HCT116 (cell line): ENCODE measurements around the gene ECEL1. TPM values are rescaled to one million over a fixed set of nuclear protein-coding genes. Genes with fewer than 3 reads are reported as not detected.
"Not testable (repeated sequence)": the region's sequence is repeated elsewhere in the genome, so short reads cannot be mapped to it uniquely, and the experiment has no call there.

ENCODE experiments used
- ATAC-seq: fragments of 200-7000 bp; cut with Tn5 transposase; 2 replicates; pipeline ENCODE4 v1.9.1; 2020; ENCODE audit warnings: mild to moderate bottlenecking, moderate library complexity
- BruUV-seq: library from RNA; stranded (reverse); fragments of 400-500 nt; replicated peaks from 2 replicates; lab custom pipeline; 2021; lab: Mats Ljungman, UMichigan
- CTCF ChIA-PET: fragments of 300-600 bp; sonication (Branson Sonifier 250); formaldehyde crosslinking; loops from one replicate; lab custom pipeline; 2021; ENCODE audit warnings: antibody characterized with exemption; lab: Charles Lee
- POLR2A ChIA-PET: fragments of 300-600, 350-600 bp; sonication (Branson Sonifier 250); formaldehyde crosslinking; loops from one replicate; lab custom pipeline; 2021; ENCODE audit warnings: antibody characterized with exemption; lab: Charles Lee
- RAD21 ChIA-PET, 2 experiments: fragments of 300-600 bp; sonication (Branson Sonifier 250); formaldehyde crosslinking; loops; one replicate each; lab custom pipeline; 2023; ENCODE audit warnings: low total read pairs in 2 of 2; ENCODE audit not compliant: uncharacterized antibody in 2 of 2, unreplicated experiment in 2 of 2, low non-redundant PET in 1 of 2; lab: Charles Lee
- DNase-seq: peaks from one replicate; pipeline ENCODE4 v3.0.0-alpha.2; 2010; ENCODE audit warnings: low read depth, low spot score
- H2AFZ ChIP-seq: fragments of 200-600 bp; shearing (Covaris generic), sonication (generic); 2 replicates; pipeline ENCODE4 v1.6.1; 2017; ENCODE audit warnings: low read depth, mixed run types, mixed read lengths, antibody characterized with exemption, low read length; ENCODE audit not compliant: poor library complexity, severe bottlenecking
- H3K27ac ChIP-seq: 2 replicates; pipeline ENCODE4 v1.5.1; 2012; ENCODE audit warnings: low read depth, low read length
- H3K27me3 ChIP-seq: fragments of 200-600 bp; sonication (generic); 2 replicates; pipeline ENCODE4 v1.6.1; 2016; ENCODE audit warnings: mixed run types, low read length, mixed read lengths; ENCODE audit not compliant: insufficient read depth
- H3K36me3 ChIP-seq, 2 experiments: fragments of 200-500 bp in 1 of 2; fragments of 200-600 bp in 1 of 2; sonication (Bioruptor generic) in 1 of 2; sonication (generic) in 1 of 2; 2 replicates each; pipeline versions ENCODE4 v1.5.1 to v1.6.1; 2014 to 2016; ENCODE audit warnings: low read length in 2 of 2, inconsistent platforms in 1 of 2, mixed read lengths in 1 of 2, mixed run types in 1 of 2; ENCODE audit not compliant: insufficient read depth in 2 of 2, control insufficient read depth in 1 of 2
- H3K4me1 ChIP-seq, 2 experiments: fragments of 200-600 bp in 1 of 2; sonication (generic) in 1 of 2; 2 replicates each; pipeline versions ENCODE4 v1.5.1 to v1.6.1; 2012 to 2017; ENCODE audit warnings: low read length in 2 of 2, inconsistent platforms in 1 of 2, mild to moderate bottlenecking in 1 of 2, mixed read lengths in 1 of 2, mixed run types in 1 of 2, moderate library complexity in 1 of 2; ENCODE audit not compliant: insufficient read depth in 2 of 2, control insufficient read depth in 1 of 2
- H3K4me2 ChIP-seq: fragments of 200-600 bp; sonication (generic); 2 replicates; pipeline ENCODE4 v1.6.1; 2017; ENCODE audit warnings: mixed run types, low read length, mixed read lengths
- H3K4me3 ChIP-seq, 2 experiments: fragments of 200-600 bp in 1 of 2; sonication (generic) in 1 of 2; replicated peaks in 1 of 2; 2 replicates each; pipeline ENCODE4 v1.5.1; 2011 to 2016; ENCODE audit warnings: low read length in 2 of 2, control low read depth in 1 of 2, low read depth in 1 of 2, mild to moderate bottlenecking in 1 of 2, mixed read lengths in 1 of 2, mixed run types in 1 of 2
- H3K79me2 ChIP-seq: fragments of 200-600 bp; sonication (generic); 2 replicates; pipeline ENCODE4 v1.6.1; 2017; ENCODE audit warnings: mild to moderate bottlenecking, mixed run types, low read length, moderate library complexity, mixed read lengths; ENCODE audit not compliant: insufficient read depth
- H3K9ac ChIP-seq: fragments of 200-600 bp; sonication (generic); 2 replicates; pipeline ENCODE4 v1.6.1; 2016; ENCODE audit warnings: low read length, mixed read lengths
- H3K9me2 ChIP-seq: fragments of 200-600 bp; sonication (generic), shearing (Covaris generic); 2 replicates; pipeline ENCODE4 v1.6.1; 2017; ENCODE audit warnings: mixed run types, mild to moderate bottlenecking, moderate library complexity; ENCODE audit not compliant: insufficient read depth
- H3K9me3 ChIP-seq, 2 experiments: fragments of 200-500 bp in 1 of 2; fragments of 200-600 bp in 1 of 2; sonication (Bioruptor generic) in 1 of 2; sonication (generic) in 1 of 2; 2 replicates each; pipeline ENCODE4 v1.6.1; 2014 to 2017; ENCODE audit warnings: low read length in 2 of 2, mixed read lengths in 2 of 2, inconsistent platforms in 1 of 2, low read depth in 1 of 2, mild to moderate bottlenecking in 1 of 2, mixed run types in 1 of 2, moderate library complexity in 1 of 2; ENCODE audit not compliant: control insufficient read depth in 1 of 2, insufficient read depth in 1 of 2
- H4K20me1 ChIP-seq: fragments of 200-600 bp; sonication (generic), shearing (Covaris generic); 2 replicates; pipeline ENCODE4 v1.6.1; 2017; ENCODE audit warnings: mixed run types, mild to moderate bottlenecking, moderate library complexity; ENCODE audit not compliant: insufficient read depth
- EGR1 ChIP-seq: IDR thresholded peaks from 2 replicates; pipeline ENCODE4 v1.6.1; 2012; ENCODE audit warnings: low read depth
- POLR2AphosphoS5 ChIP-seq: IDR thresholded peaks from 2 replicates; pipeline ENCODE4 v1.6.1; 2011; ENCODE audit warnings: mild to moderate bottlenecking, low read depth, low read length, moderate library complexity
- YY1 ChIP-seq: IDR thresholded peaks from 2 replicates; pipeline ENCODE4 v1.6.1; 2011; ENCODE audit warnings: low read length, low read depth, moderate library complexity, mild to moderate bottlenecking; ENCODE audit not compliant: insufficient replicate concordance; ENCODE audit errors: extremely low read depth
- intact Hi-C: fragments of 100-400 bp; cut with micrococcal nuclease; formaldehyde crosslinking; loops from 2 replicates; pipeline ENCODE4 v1.10.0; 2022
- total RNA-seq: library from RNA; stranded (reverse); gene quantifications from one replicate; pipeline ENCODE4 v1.2.1, GENCODE V29; 2021; ENCODE audit not compliant: unreplicated experiment
- TF ChIP-seq, protein P1 (sequence below): IDR thresholded peaks from 2 replicates; pipeline ENCODE4 v1.6.1; 2012; ENCODE audit warnings: low read depth
- TF ChIP-seq, protein P2 (sequence below): IDR thresholded peaks from 2 replicates; pipeline ENCODE4 v1.6.1; 2011; ENCODE audit warnings: mild to moderate bottlenecking, low read length, moderate library complexity; ENCODE audit not compliant: insufficient replicate concordance; ENCODE audit errors: extremely low read depth
- TF ChIP-seq, protein P3 (sequence below), 3 experiments: fragments of 200-600 bp in 1 of 3; sonication (generic) in 1 of 3; IDR thresholded peaks in 2 of 3; conservative IDR thresholded peaks in 1 of 3; 2 replicates each; pipeline ENCODE4 v1.5.1; 2012 to 2017; ENCODE audit warnings: low read depth in 2 of 3, low read length in 2 of 3, antibody characterized with exemption in 1 of 3, borderline replicate concordance in 1 of 3, control low read depth in 1 of 3, mild to moderate bottlenecking in 1 of 3, mixed read lengths in 1 of 3, mixed run types in 1 of 3, moderate library complexity in 1 of 3; ENCODE audit not compliant: insufficient read depth in 1 of 3
- TF ChIP-seq, protein P4 (sequence below): IDR thresholded peaks from 2 replicates; pipeline ENCODE4 v1.6.1; 2012

ECEL1 gene
- total RNA-seq, 1 experiment from 2014 or later, result not detected

DNA sequence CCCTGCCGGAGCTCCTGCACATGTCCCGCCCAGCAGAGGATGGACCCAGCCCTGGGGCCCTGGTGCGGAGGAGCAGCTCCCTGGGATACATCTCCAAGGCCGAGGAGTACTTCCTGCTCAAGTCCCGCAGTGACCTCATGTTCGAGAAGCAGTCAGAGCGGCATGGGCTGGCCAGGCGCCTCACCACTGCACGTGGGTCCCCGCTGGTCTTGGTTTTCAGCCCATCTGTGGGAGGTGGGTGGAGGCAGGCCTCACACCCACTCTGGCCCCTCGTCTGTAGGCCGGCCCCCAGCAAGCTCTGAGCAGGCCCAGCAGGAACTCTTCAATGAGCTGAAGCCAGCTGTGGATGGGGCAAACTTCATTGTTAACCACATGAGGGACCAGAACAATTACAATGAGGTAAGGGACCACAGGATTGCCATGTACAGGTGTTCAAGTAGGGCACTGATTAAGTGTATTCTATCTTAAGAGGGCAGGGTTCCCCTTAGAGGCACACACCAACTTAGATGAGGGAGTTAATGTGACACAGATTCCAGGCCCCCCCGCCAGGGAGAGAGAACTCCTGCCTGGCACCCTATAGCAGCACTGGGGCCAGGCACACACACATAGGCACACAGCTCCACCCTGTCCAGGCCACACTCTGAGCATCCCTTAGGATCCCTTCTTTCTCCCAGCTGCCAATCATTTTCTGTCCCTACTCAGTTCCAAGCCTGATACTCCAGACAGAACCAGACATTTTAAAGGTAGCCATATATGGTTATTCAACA is 46.5 kb upstream of the ECEL1 start:
- BruUV-seq, result no TSS peak
- TF ChIP-seq, protein P1, sequence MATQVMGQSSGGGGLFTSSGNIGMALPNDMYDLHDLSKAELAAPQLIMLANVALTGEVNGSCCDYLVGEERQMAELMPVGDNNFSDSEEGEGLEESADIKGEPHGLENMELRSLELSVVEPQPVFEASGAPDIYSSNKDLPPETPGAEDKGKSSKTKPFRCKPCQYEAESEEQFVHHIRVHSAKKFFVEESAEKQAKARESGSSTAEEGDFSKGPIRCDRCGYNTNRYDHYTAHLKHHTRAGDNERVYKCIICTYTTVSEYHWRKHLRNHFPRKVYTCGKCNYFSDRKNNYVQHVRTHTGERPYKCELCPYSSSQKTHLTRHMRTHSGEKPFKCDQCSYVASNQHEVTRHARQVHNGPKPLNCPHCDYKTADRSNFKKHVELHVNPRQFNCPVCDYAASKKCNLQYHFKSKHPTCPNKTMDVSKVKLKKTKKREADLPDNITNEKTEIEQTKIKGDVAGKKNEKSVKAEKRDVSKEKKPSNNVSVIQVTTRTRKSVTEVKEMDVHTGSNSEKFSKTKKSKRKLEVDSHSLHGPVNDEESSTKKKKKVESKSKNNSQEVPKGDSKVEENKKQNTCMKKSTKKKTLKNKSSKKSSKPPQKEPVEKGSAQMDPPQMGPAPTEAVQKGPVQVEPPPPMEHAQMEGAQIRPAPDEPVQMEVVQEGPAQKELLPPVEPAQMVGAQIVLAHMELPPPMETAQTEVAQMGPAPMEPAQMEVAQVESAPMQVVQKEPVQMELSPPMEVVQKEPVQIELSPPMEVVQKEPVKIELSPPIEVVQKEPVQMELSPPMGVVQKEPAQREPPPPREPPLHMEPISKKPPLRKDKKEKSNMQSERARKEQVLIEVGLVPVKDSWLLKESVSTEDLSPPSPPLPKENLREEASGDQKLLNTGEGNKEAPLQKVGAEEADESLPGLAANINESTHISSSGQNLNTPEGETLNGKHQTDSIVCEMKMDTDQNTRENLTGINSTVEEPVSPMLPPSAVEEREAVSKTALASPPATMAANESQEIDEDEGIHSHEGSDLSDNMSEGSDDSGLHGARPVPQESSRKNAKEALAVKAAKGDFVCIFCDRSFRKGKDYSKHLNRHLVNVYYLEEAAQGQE, result no peak
- TF ChIP-seq, protein P2, sequence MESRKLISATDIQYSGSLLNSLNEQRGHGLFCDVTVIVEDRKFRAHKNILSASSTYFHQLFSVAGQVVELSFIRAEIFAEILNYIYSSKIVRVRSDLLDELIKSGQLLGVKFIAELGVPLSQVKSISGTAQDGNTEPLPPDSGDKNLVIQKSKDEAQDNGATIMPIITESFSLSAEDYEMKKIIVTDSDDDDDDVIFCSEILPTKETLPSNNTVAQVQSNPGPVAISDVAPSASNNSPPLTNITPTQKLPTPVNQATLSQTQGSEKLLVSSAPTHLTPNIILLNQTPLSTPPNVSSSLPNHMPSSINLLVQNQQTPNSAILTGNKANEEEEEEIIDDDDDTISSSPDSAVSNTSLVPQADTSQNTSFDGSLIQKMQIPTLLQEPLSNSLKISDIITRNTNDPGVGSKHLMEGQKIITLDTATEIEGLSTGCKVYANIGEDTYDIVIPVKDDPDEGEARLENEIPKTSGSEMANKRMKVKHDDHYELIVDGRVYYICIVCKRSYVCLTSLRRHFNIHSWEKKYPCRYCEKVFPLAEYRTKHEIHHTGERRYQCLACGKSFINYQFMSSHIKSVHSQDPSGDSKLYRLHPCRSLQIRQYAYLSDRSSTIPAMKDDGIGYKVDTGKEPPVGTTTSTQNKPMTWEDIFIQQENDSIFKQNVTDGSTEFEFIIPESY, result no peak
- TF ChIP-seq, protein P3, sequence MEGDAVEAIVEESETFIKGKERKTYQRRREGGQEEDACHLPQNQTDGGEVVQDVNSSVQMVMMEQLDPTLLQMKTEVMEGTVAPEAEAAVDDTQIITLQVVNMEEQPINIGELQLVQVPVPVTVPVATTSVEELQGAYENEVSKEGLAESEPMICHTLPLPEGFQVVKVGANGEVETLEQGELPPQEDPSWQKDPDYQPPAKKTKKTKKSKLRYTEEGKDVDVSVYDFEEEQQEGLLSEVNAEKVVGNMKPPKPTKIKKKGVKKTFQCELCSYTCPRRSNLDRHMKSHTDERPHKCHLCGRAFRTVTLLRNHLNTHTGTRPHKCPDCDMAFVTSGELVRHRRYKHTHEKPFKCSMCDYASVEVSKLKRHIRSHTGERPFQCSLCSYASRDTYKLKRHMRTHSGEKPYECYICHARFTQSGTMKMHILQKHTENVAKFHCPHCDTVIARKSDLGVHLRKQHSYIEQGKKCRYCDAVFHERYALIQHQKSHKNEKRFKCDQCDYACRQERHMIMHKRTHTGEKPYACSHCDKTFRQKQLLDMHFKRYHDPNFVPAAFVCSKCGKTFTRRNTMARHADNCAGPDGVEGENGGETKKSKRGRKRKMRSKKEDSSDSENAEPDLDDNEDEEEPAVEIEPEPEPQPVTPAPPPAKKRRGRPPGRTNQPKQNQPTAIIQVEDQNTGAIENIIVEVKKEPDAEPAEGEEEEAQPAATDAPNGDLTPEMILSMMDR (IDR thresholded peaks at IDR 0.05 in 2 of 3, conservative IDR thresholded peaks at IDR 0.05 in 1 of 3; ENCODE audit: borderline replicate concordance in 1 of 3, insufficient read depth in 1 of 3, low read depth in 2 of 3, low read length in 2 of 3), result no peak
- TF ChIP-seq YY1, result no peak
- TF ChIP-seq POLR2AphosphoS5, result no peak
- TF ChIP-seq, protein P4, sequence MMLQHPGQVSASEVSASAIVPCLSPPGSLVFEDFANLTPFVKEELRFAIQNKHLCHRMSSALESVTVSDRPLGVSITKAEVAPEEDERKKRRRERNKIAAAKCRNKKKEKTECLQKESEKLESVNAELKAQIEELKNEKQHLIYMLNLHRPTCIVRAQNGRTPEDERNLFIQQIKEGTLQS, result no peak
- TF ChIP-seq EGR1, result no peak
- Histone ChIP-seq H3K36me3 (no peaks in the 10 kb centered on the region), H4K20me1 (no peaks in the 10 kb centered on the region), H2AFZ (no peak overlapping the region), H3K9me3 (peaks cover 0 to 8% of the 10 kb centered on the region in 2 experiments; a peak in 3 of 4 replicates), H3K9me2 (no peaks in the 10 kb centered on the region), H3K27me3 (no peaks in the 10 kb centered on the region), H3K79me2 (no peaks in the 10 kb centered on the region), H3K4me2 (no peak overlapping the region), H3K4me3 (no peak overlapping the region), H3K27ac (no peak overlapping the region), H3K4me1 (no peaks in the 10 kb centered on the region), H3K9ac (no peak overlapping the region)
- ATAC-seq (no peak), DNase-seq (no peak)
- ChIA-PET RAD21 (no interaction called here), POLR2A (no interaction called here), CTCF (no interaction called here)
- intact Hi-C loops, result no loop called here

GRCh38 chr2:232532821-232533220 is 45.2 kb upstream of the ECEL1 start:
- H3K79me2 ChIP-seq, H2AFZ ChIP-seq, RAD21 ChIA-PET, ATAC-seq, H3K4me3 ChIP-seq, CTCF ChIA-PET, H3K9me2 ChIP-seq, H3K4me2 ChIP-seq, H3K36me3 ChIP-seq, DNase-seq, intact Hi-C loops, H4K20me1 ChIP-seq, H3K9ac ChIP-seq, H3K27ac ChIP-seq, BruUV-seq, H3K27me3 ChIP-seq, H3K4me1 ChIP-seq, H3K9me3 ChIP-seq: not testable (repeated sequence)
- POLR2A ChIA-PET, result interaction anchor here (1.1 kb wide), 1 partner anchor 18 kb away, joined by 3 read pairs; the partner anchor contains the start of genes EIF4E2 and TIGD1
